ENCODE measurements around the gene TRPM8.

Gene TRPM8

GRCh38 chr2:233976087-233976486 is 58.9 kb downstream of the TRPM8 start:
- DNase-seq (ENCODE audit: low read depth), result no peak

DNA sequence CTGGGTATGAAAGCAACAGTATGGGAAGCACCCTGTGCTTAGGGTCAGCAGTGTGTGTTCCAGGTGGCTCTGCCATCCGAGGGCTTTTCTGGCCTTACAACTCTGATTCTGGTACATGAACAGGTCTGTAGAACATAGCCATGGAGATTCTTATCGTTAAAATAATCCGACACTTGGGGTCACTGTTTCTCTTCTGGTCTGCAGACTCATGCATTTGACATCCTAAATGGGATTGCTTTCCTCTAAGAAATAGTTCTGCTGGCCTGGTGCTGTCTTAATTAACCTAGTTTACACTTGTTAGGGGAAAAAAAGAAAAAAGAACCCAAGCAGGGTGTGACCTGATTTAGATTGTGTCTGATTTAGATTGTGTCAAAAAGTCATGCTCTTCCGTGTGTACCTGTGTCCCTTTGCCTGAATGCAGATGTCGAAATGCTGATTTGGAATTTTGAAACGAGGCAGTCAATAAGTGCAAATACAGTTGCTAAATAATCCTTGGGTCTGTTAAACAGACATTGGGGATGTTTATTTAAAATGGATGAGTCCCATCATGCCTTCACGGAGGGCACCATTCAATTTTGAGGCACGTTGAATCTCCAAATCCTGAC is 59.6 kb downstream of the TRPM8 start:
- no peak for DNase-seq (ENCODE audit: low read depth)

DNA sequence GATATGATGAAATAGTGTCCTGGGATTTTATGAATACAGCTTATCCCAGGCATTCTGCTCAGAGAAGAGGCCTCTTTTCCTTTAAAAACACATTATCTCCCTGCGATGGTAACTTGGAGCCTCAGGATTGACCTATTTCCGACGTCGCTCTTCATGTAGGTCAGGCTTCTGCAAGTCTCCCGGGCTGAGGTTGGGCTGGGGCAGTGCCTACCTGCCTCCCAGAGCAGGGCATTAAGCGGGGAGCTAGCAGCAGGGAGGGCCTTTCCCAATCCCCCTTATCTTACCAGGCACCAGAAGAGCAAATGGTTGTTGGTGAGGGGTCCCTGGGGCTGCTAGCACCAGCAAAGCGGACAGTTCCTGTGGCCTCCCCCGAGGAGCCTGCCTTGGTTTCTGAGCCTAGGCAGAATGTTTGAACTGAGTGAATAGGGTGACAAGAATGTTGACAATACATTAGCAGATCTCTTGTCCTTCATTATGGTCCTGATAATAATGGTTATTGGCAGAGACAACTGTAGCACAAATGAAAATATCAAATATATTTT is 60.2 kb downstream of the TRPM8 start:
- no peak for DNase-seq (ENCODE audit: low read depth)

- no peak for DNase-seq (ENCODE audit: low read depth)
Measured at GRCh38 chr2:233979748-233980147, 62.6 kb downstream of the TRPM8 start.

GRCh38 chr2:233980955-233981561 is 63.9 kb downstream of the TRPM8 start:
- DNase-seq (ENCODE audit: low read depth), result no peak

DNA sequence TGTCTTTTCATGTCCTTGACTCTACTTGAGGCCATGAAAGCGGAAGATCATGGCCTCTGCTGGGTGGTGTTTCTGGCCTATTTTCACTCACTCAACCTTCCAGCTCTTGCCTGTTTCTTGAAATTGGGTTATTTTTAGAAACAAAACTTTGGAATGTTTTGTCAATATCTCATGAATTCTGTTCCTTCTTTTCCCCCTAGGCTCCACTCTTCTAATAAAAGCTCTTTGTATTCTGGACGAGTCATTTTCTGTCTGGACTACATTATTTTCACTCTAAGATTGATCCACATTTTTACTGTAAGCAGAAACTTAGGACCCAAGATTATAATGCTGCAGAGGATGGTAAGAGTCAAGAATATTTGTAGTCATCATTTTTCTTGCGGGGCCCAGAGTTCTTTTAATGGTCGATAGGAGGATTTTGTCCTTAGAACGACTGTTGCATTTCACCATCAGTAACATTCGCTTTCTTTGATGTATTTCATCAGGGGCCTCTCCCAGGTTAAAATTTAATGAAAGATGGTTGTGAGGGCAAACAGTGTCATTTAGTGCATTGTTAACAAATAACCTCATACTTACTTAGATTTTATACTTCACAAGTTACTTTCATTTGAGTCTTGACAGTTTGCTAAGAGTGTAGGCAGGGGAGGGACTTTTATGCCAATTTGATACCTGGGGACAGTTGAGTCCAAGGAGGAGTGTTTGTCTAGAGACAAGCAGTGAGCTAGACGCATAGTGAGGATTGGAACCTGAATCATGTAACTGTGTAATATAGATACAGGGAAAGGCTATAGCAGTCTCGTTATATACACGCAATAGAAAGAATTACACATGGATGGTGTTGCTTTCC is 64.6 kb downstream of the TRPM8 start:
- no peak for DNase-seq (ENCODE audit: low read depth)

DNA sequence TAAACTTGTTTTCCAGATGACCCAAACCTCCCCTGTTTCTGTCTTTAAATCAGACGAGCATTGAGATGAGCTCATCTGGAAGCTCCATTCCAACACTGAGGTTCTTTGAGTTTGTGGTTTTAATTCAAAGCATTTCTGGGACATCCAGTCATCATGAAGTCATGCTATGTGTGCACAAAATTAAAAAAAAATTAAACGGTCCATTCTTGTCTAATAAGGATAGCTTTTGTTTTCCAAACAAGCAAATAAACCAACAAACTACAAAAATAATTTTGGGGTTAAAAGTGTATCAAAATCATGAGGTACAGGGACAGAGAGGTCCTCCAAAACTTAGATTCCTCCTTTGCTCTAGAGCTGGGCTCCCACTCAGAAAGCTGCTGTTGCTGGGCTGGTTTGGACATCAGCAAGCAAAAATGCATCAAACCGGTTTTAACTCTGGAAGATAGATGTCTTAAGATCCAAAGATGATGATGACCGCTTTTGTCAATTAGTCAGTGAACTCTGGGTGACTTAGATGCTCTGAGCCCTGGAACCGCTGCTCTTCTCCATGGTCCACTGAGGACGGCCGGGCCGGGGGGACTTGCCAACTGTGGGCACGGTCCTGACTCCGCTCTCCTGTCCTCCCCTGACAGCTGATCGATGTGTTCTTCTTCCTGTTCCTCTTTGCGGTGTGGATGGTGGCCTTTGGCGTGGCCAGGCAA is 65.4 kb downstream of the TRPM8 start:
- DNase-seq (ENCODE audit: low read depth), result no peak

DNA sequence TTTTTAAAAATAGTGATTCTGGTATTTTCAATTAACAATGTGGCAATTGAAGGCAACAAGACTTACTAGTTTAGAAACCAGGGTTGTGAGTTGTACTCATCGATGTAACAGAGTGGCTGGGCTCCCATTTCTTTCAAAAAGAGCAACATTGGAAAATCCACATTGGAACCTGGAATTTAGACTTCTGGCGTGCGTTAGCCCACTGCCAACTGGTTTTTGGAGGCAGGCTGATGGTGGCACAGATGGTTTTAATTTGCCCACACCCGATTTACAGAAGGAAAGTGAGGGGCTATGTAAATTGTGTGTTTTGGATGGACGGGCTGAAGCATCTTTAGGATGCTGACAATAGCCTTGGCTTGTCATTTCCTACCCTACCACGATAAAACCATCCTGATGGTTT is 66.3 kb downstream of the TRPM8 start:
- DNase-seq (ENCODE audit: low read depth), result no peak

DNA sequence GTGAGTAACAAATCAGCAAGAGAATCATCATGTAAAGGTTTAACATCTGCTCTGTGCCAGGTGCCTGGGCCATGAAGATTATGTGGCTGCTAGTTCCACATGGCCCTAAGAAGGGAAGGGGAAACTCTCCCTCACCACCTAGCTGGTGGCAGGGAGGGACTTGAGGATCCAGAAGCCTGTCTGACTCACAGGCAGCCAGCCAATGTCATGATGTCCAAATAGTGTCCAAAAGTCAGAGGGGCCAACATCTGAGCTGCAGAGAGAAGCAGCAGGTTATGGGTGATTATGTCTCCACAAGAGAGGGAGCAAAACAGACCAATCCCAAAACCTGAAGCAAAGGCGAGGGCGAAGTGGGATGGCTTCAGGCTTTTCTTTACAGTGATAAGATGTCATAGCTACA is 71.4 kb downstream of the TRPM8 start:
- DNase-seq (ENCODE audit: low read depth), result no peak

DNA sequence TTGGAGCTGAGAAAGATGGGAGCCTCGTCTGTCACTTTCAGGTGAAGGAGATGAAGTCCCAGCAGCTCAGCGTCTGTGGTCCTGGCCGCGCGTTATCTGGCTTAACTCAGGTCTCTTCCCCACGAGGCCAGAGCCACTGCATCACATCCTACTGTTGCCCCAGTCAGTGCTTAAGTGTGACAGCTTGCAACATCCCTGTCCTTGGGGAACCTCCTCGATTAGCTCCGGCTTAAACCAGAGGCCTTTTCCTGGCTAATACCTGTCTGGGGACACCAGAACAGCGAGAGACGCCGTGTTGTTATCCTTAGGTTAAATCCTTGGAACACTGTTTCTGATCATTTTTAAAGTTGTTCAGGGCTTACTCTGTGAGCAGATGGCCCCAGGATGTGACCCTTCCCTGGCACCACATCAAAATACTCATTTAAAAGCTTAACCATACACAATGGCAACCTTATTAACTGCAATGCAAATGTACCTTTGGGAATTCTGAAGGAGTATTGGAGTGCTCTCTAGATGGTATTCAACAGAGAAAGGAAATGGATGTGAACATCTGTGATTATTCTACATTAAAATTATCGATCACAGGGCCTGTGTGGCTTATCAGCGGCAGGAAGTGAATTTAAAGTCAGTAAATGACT is 72.2 kb downstream of the TRPM8 start:
- no peak for DNase-seq (ENCODE audit: low read depth)

DNA sequence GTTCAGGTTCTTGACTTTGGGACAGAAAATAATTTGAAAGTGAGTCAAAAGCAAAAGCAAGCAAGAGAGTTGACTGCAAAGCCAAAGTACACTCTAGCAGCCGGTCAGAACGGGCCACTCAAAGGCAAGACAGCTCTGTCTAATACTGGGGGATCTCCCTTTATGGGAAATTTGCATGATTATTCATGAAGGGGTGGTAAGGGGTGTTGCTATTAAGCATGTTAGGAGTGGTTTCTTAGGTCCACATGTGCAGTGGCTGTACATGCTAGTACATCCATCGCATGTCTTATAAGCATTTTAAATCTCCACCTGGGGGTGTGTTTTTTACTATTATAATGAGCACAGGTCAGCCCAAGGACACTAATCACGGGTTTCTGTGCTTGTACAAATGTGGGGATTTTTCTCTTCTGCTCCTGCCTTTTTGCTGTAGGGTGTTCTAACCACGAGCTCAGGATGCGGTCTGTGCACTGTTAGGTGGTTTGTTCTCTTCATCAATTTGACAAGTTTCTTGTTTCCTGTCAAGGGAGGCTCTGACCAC is 73.2 kb downstream of the TRPM8 start:
- no peak for DNase-seq (ENCODE audit: low read depth)

DNA sequence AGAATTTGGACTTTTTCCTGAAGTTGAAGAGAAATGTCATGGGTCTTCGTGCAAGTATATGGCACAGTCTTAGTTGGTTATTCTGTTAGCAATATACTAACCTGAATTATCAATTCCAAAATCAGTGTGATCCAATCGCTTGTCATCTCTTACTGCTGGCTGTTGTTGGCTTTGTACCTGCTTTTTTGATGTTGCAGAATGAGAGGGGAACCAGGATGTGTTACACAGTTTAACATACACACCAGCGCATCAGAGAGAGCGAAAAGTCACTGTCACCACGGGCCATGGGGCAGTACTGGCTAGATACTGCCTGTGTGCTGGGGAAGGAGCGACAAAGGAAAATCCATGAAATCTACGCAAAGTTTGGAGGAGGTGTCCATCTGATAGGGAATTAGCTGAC is 74.0 kb downstream of the TRPM8 start:
- no peak for DNase-seq (ENCODE audit: low read depth)

DNA sequence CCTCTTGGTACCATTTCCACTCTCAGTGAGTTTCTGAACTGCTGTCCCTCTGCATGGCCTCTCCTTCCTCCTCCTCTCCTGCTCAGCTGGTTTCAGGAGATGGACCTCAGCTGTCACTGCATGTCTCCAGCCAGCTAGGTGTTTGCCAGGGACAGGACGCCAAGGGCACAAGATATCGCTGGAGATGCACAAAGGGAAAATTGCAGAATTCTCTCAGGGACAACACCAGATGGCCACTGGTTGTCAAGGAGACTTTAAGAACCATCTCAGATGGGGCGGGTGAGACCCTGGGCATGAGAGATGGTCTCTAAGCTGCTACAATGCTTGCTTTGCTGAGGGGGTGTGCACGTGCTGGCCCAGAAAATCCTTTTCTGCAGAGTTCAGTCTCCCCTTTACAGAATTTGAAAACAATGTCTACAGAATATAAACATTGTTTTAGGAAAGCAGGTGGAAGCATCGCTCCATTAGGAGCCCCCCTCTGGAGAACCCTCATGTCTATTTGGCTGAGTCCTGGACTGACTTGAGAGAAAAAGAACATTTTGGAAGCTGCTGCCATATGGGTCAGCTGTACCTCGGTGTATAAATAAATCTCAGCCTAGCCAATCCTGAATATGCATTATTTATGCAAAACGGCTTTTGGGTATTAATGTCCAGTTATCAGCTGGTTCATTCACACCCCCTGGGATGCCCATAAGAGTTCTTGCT is 75.5 kb downstream of the TRPM8 start:
- DNase-seq (ENCODE audit: low read depth), result no peak

- no peak for DNase-seq (ENCODE audit: low read depth)
Measured at GRCh38 chr2:233993461-233993860, 76.3 kb downstream of the TRPM8 start.

- no peak for DNase-seq (ENCODE audit: low read depth)
Measured at GRCh38 chr2:233994151-233994550, 77.0 kb downstream of the TRPM8 start.

DNA sequence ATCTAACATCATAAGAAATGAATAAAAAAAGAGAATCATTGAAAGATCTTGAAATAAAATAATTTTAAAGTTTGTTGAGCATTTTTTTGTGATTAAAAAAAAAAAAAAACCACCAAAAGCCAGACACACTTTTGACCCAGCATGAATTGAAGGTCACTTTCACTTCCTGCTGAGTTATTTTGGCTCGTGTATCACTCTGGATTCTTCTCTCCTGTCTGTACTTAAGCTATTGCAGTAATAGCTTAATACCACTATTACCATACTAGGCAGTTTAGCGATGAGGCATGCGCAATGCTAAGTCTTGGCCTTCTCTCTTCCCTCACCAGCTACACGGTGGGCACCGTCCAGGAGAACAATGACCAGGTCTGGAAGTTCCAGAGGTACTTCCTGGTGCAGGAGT is 78.8 kb downstream of the TRPM8 start:
- no peak for DNase-seq (ENCODE audit: low read depth)

DNA sequence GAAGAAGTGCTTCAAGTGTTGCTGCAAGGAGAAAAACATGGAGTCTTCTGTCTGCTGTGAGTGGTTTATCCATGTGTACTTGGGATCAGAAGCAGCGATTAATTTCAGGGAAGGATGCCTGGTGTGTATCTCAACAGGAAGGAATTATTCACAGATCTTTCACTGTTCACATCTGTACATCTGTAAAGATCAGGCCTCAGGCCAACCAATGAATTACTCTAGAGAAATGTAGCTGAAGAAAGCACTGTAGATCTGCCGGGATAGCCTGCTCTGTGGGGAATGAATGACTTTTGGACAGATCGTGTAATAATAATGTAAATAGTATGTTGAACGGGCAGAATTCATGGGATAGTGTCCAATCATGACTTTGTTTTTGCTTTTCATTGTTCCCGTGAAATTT is 79.3 kb downstream of the TRPM8 start:
- DNase-seq (ENCODE audit: low read depth), result no peak

DNA sequence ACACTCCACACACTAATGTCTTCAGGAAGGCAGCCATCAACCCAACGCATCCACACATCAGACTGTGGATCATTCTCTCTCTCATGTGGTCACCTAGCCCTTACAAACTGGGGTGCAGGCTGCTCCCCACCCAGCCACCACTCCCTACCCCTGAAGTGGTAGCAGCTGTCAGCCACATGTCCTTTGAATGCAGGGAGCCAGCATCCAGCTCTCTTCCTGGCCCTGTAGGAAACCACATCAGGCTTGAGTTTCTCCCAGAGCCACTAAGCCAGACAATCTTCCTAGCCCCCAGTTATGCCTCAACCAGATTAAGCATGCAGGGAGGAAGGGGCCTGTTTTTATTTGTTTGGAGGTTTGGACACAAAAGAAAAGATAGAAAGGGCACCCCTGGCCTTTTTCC is 80.5 kb downstream of the TRPM8 start:
- no peak for DNase-seq (ENCODE audit: low read depth)

DNA sequence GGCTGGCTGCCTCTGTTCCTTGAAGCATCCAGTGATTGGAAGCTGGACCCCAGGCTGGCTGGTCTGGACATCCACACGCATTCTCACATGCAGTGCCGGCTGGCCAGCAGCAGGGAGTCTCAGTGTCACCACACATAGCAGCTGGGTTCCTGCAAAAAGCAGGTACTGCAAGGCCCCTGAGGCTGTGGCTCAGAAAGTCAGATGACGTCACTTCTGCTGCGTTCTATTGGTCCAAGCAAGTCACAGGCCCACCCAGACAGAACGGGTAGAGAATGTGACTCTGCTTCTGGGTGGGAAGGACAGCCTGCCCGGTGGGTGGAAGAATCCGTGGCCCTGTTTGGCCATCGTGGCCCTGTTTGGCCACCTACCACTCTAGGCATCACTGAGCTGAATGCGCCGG is 82.0 kb downstream of the TRPM8 start:
- no peak for DNase-seq (ENCODE audit: low read depth)

DNA sequence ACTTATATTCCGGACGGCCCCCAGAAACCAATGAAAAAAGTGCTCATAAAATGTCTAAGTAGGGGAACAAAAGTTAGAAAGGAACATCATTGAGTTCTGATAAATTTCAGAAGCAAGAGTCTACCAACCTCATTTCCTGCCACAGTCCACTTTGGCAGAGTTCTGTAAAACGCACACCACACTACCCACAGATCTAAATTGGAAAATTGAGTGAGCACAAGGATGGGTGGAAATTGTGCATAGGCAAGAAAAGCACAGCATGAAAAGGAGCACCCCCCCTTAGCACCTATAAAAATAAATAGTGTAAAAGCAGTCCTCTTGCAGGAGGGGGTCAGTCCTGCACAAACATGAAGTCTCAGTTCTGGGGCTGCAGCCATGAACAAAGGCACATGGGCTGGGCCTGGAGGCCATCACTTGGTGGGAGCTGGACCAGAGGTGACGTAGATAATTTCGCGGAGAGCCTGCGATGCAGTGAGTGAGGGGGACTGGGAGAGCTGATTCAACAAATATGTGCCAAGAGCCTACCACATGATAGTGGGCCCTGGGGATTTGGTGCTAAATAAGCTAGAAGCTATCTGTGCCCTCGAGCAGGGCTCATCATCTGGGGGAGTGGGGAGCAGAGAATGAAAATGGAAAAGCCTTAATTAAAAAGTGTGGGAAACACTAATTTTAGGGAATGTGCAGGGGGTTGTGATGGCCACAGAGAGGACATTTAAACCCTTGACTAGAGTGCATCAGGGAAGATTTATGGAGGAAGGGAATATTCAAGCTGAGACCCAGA is 84.4 kb downstream of the TRPM8 start:
- DNase-seq (ENCODE audit: low read depth), result no peak
